GM12892 (cell line): Measurements from ENCODE around the gene SLC1A4.

Source experiments
- POLR2A ChIP-seq: IDR thresholded peaks from 2 replicates; pipeline ENCODE4 v1.6.1; 2011; ENCODE audit warnings: low read depth, low read length, control low read depth
- POLR2AphosphoS5 ChIP-seq: IDR thresholded peaks from 2 replicates; pipeline ENCODE4 v1.6.1; 2011; ENCODE audit warnings: low read depth, low read length, control low read depth
- TAF1 ChIP-seq: IDR thresholded peaks from 2 replicates; pipeline ENCODE4 v1.6.1; 2011; ENCODE audit warnings: low read depth, mild to moderate bottlenecking, control low read depth, low read length, borderline replicate concordance

GRCh38 chr2:64942693-64943092, 46.5 kb upstream of the SLC1A4 start:
- TF ChIP-seq POLR2A = no peak
- no peak for TF ChIP-seq POLR2AphosphoS5
- TF ChIP-seq TAF1 = no peak
